GM12873 (cell line): Measurements from ENCODE around the gene SLC18A3.
A peak's percentile ranks its signal among the peaks of the same experiment; 100 is the strongest.

Experiments used
- CTCF ChIP-seq: IDR thresholded peaks from 2 replicates; pipeline ENCODE4 v1.5.1; 2012; ENCODE audit warnings: low read depth, mild to moderate bottlenecking, moderate library complexity, low read length, control low read depth; ENCODE audit not compliant: insufficient read depth; ENCODE audit errors: missing control alignments

SLC18A3 gene

GRCh38 chr10:49616421-49617101, 6.5 kb downstream of the SLC18A3 start:
- TF ChIP-seq CTCF: peak; percentile 9

GRCh38 chr10:49617121-49618020, 7.3 kb downstream of the SLC18A3 start:
- no peak for TF ChIP-seq CTCF

GRCh38 chr10:49618821-49619220, 8.7 kb downstream of the SLC18A3 start:
- TF ChIP-seq CTCF: no peak

- peak; percentile 19 for TF ChIP-seq CTCF
These were observed 9.5 kb downstream of the SLC18A3 start for GRCh38 chr10:49619613-49620012.

GRCh38 chr10:49620286-49620810, 10.2 kb downstream of the SLC18A3 start:
- no peak for TF ChIP-seq CTCF

GRCh38 chr10:49620841-49621378, 10.8 kb downstream of the SLC18A3 start:
- TF ChIP-seq CTCF: no peak

- no peak for TF ChIP-seq CTCF
These were observed 11.5 kb downstream of the SLC18A3 start for GRCh38 chr10:49621561-49621960.
